Measurements from ENCODE around the gene FARP1. TPM values are rescaled to one million over a fixed set of nuclear protein-coding genes. Genes with fewer than 3 reads are reported as not detected.

FARP1 gene
- total RNA-seq, 3 donors from 2014 or later: 0.45 to 0.86 (median 0.63) TPM

GRCh38 chr13:98333486-98333885 lies 190.6 kb downstream of the FARP1 start:
- Mint-ChIP-seq H3K27me3 (ENCODE audit: low read depth) (peaks cover 9% of the 10 kb centered on the region), H3K36me3 (ENCODE audit: insufficient read depth) (no peaks in the 10 kb centered on the region), H3K4me3 (no peak overlapping the region), H3K9me3 (peaks cover 3% of the 10 kb centered on the region), H3K4me1 (ENCODE audit: low read depth) (no peaks in the 10 kb centered on the region)
- no peak for DNase-seq
- ATAC-seq: no peak

GRCh38 chr13:98334620-98335205 lies 191.8 kb downstream of the FARP1 start:
- Mint-ChIP-seq H3K27me3 (ENCODE audit: low read depth) (peaks cover 12% of the 10 kb centered on the region), H3K4me1 (ENCODE audit: low read depth) (no peaks in the 10 kb centered on the region), H3K9me3 (peaks cover 3% of the 10 kb centered on the region), H3K36me3 (ENCODE audit: insufficient read depth) (no peaks in the 10 kb centered on the region), H3K4me3 (no peak overlapping the region)
- DNase-seq: no peak
- ATAC-seq: no peak

- Mint-ChIP-seq H3K4me3 (no peak overlapping the region), H3K27me3 (ENCODE audit: low read depth) (peaks cover 14% of the 10 kb centered on the region), H3K9me3 (peaks cover 3% of the 10 kb centered on the region), H3K36me3 (ENCODE audit: insufficient read depth) (no peaks in the 10 kb centered on the region), H3K4me1 (ENCODE audit: low read depth) (no peaks in the 10 kb centered on the region)
- no peak for DNase-seq
- ATAC-seq: no peak
Observed at GRCh38 chr13:98335721-98336120, 192.8 kb downstream of the FARP1 start.

GRCh38 chr13:98338310-98338709 lies 195.4 kb downstream of the FARP1 start:
- Mint-ChIP-seq H3K9me3 (peaks cover 3% of the 10 kb centered on the region), H3K27me3 (ENCODE audit: low read depth) (peaks cover 14% of the 10 kb centered on the region), H3K36me3 (ENCODE audit: insufficient read depth) (no peaks in the 10 kb centered on the region), H3K4me1 (ENCODE audit: low read depth) (no peaks in the 10 kb centered on the region), H3K4me3 (no peak overlapping the region)
- ATAC-seq (no peak), DNase-seq (no peak)

GRCh38 chr13:98339684-98340425 lies 197.0 kb downstream of the FARP1 start:
- no peaks in the 10 kb centered on the region for H3K4me1 Mint-ChIP-seq (ENCODE audit: low read depth)
- H3K4me3 Mint-ChIP-seq: no peak overlapping the region
- H3K27me3 Mint-ChIP-seq (ENCODE audit: low read depth): peaks cover 8% of the 10 kb centered on the region
- no peaks in the 10 kb centered on the region for H3K36me3 Mint-ChIP-seq (ENCODE audit: insufficient read depth)
- H3K9me3 Mint-ChIP-seq: peaks cover 3% of the 10 kb centered on the region
- DNase-seq (no peak), ATAC-seq (no peak)

GRCh38 chr13:98342953-98343352 lies 200.1 kb downstream of the FARP1 start:
- H3K9me3 Mint-ChIP-seq: no peaks in the 10 kb centered on the region
- no peak overlapping the region for H3K4me3 Mint-ChIP-seq
- peaks cover 5% of the 10 kb centered on the region for H3K27me3 Mint-ChIP-seq (ENCODE audit: low read depth)
- DNase-seq: no peak
- no peak for ATAC-seq
- H3K36me3 Mint-ChIP-seq (ENCODE audit: insufficient read depth): no peaks in the 10 kb centered on the region
- H3K4me1 Mint-ChIP-seq (ENCODE audit: low read depth): no peaks in the 10 kb centered on the region

GRCh38 chr13:98343461-98343860 lies 200.6 kb downstream of the FARP1 start:
- DNase-seq (no peak), ATAC-seq (no peak)
- Mint-ChIP-seq H3K36me3 (ENCODE audit: insufficient read depth) (no peaks in the 10 kb centered on the region), H3K4me3 (no peak overlapping the region), H3K9me3 (no peaks in the 10 kb centered on the region), H3K4me1 (ENCODE audit: low read depth) (no peaks in the 10 kb centered on the region), H3K27me3 (ENCODE audit: low read depth) (peaks cover 5% of the 10 kb centered on the region)

- Mint-ChIP-seq H3K9me3 (no peaks in the 10 kb centered on the region), H3K4me3 (no peak overlapping the region), H3K27me3 (ENCODE audit: low read depth) (peaks cover 2% of the 10 kb centered on the region), H3K4me1 (ENCODE audit: low read depth) (no peaks in the 10 kb centered on the region), H3K36me3 (ENCODE audit: insufficient read depth) (no peaks in the 10 kb centered on the region)
- DNase-seq: no peak
- ATAC-seq: no peak
Observed at GRCh38 chr13:98344392-98344791, 201.5 kb downstream of the FARP1 start.

GRCh38 chr13:98345107-98345935 lies 202.4 kb downstream of the FARP1 start:
- Mint-ChIP-seq H3K9me3 (no peaks in the 10 kb centered on the region), H3K4me3 (no peak overlapping the region), H3K27me3 (ENCODE audit: low read depth) (peaks cover 2% of the 10 kb centered on the region), H3K4me1 (ENCODE audit: low read depth) (no peaks in the 10 kb centered on the region), H3K36me3 (ENCODE audit: insufficient read depth) (no peaks in the 10 kb centered on the region)
- ATAC-seq (no peak), DNase-seq (no peak)

GRCh38 chr13:98346904-98347636 lies 204.2 kb downstream of the FARP1 start:
- Mint-ChIP-seq H3K9me3 (no peaks in the 10 kb centered on the region), H3K4me1 (ENCODE audit: low read depth) (no peaks in the 10 kb centered on the region), H3K36me3 (ENCODE audit: insufficient read depth) (no peaks in the 10 kb centered on the region), H3K27me3 (ENCODE audit: low read depth) (peaks cover 1% of the 10 kb centered on the region), H3K4me3 (no peak overlapping the region)
- ATAC-seq: no peak
- no peak for DNase-seq

GRCh38 chr13:98347756-98348155 lies 204.9 kb downstream of the FARP1 start:
- H3K4me3 Mint-ChIP-seq: no peak overlapping the region

GRCh38 chr13:98348466-98349200 lies 205.7 kb downstream of the FARP1 start:
- peaks cover 1% of the 10 kb centered on the region for H3K27me3 Mint-ChIP-seq (ENCODE audit: low read depth)
- no peaks in the 10 kb centered on the region for H3K4me1 Mint-ChIP-seq (ENCODE audit: low read depth)
- no peak overlapping the region for H3K4me3 Mint-ChIP-seq
- no peaks in the 10 kb centered on the region for H3K9me3 Mint-ChIP-seq
- no peaks in the 10 kb centered on the region for H3K36me3 Mint-ChIP-seq (ENCODE audit: insufficient read depth)
- ATAC-seq: no peak
- DNase-seq: no peak

More at GRCh38 chr13:98347756-98348155, 204.9 kb downstream of the FARP1 start:
- peaks cover 1% of the 10 kb centered on the region for H3K27me3 Mint-ChIP-seq (ENCODE audit: low read depth)
- DNase-seq (no peak), ATAC-seq (no peak)
- no peaks in the 10 kb centered on the region for H3K9me3 Mint-ChIP-seq
- no peaks in the 10 kb centered on the region for H3K4me1 Mint-ChIP-seq (ENCODE audit: low read depth)
- no peaks in the 10 kb centered on the region for H3K36me3 Mint-ChIP-seq (ENCODE audit: insufficient read depth)

- no peaks in the 10 kb centered on the region for H3K9me3 Mint-ChIP-seq
- H3K36me3 Mint-ChIP-seq (ENCODE audit: insufficient read depth): no peaks in the 10 kb centered on the region
- ATAC-seq: no peak
- H3K27me3 Mint-ChIP-seq (ENCODE audit: low read depth): peaks cover 1% of the 10 kb centered on the region
- no peaks in the 10 kb centered on the region for H3K4me1 Mint-ChIP-seq (ENCODE audit: low read depth)
- no peak overlapping the region for H3K4me3 Mint-ChIP-seq
- DNase-seq: no peak
Observed at GRCh38 chr13:98349731-98350305, 206.9 kb downstream of the FARP1 start.

All from activated T-cell treated with anti-CD3 and anti-CD28 coated beads, Interleukin-2, amount 50 U/mL, for 4 hours (primary cell).